Midbrain (tissue), 1 donor: Measurements from ENCODE around the gene RABGGTA.

Experiments used
- DNase-seq: peaks from one replicate; lab custom pipeline; 2025; lab: John Stamatoyannopoulos, UW

RABGGTA gene

GRCh38 chr14:24304019-24304387 is 32.6 kb upstream of the RABGGTA start:
- DNase-seq, result no peak

DNA sequence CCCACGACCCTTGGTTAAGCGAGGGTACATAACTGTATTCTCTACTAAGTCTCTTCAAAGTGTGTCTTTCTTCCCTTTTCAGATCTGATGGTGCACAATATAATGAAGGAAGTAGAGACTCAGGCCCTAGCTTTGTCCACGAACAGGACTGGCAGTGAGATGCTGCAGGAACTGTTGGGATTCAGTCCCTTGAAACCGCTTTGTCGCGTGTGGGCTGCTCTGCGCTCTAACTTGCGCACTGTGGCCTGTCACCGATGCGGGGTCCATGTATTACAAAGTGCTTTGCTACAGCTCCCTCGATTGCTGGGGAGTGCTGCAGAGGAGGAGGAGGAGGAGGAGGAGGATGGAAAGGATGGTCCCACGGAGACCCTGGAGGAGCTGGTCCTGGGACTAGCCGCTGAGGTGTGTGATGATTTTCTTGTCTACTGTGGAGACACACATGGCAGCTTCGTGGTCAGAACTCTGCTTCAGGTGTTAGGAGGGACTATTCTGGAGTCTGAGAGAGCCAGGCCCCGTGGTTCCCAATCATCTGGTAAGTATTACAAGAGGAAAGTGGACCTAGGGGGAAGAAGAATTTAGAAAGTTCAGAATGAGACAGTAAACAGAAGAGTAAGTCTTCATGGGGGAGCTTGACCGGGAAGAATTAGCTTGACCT is 29.1 kb upstream of the RABGGTA start:
- no peak for DNase-seq

GRCh38 chr14:24299255-24300191 is 28.1 kb upstream of the RABGGTA start, which contains the start of the genes DHRS1 and NOP9:
TSS of gene DHRS1 (minus strand) at chr14:24299780. CDS start at chr14:24299106, 674 bp downstream.
TSS of gene NOP9 (plus strand) at chr14:24299850. CDS start at chr14:24299955, 105 bp downstream.
- peak; percentile 92 for DNase-seq

- no peak for DNase-seq
Observed at GRCh38 chr14:24298892-24299254, 27.5 kb upstream of the RABGGTA start.

DNA sequence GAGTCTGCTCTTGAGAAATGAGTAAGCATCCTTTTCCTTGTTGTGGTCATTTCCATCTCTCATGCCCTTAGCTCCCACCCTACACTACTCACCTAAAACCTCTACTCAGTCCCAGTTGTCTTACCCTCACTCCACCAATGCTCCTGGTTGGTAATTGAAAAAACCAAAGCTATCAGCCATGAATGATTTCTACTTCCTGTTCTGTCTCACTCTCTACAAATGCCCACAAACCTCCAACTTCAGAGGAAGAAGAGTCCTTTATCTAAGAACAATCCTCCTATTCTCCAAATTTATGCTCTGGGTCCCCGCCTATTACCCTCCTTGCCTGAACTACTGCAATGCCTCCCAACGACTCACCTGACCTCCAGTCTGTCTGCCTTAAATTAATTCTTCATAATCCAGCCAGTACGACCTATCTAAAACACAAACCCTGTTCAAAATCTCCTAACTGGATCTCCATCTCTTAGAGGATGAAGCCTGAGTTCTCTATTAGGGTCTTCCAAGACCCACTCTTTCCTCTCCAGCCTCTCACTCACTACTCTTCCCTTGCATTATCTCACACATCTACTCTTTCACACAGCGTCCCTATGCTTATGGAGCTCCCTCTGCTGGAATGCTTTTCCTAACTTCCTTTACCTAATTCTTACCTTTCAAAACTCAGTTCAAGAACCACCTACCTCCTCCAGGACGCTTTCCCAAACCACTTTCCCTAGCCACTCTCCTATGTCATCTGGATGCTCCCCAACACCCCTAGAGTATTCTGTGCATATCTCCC is 26.0 kb upstream of the RABGGTA start:
- no peak for DNase-seq

GRCh38 chr14:24296341-24297157 is 25.2 kb upstream of the RABGGTA start:
- peak; percentile 37 for DNase-seq

GRCh38 chr14:24293525-24293924 is 22.1 kb upstream of the RABGGTA start:
- no peak for DNase-seq

DNA sequence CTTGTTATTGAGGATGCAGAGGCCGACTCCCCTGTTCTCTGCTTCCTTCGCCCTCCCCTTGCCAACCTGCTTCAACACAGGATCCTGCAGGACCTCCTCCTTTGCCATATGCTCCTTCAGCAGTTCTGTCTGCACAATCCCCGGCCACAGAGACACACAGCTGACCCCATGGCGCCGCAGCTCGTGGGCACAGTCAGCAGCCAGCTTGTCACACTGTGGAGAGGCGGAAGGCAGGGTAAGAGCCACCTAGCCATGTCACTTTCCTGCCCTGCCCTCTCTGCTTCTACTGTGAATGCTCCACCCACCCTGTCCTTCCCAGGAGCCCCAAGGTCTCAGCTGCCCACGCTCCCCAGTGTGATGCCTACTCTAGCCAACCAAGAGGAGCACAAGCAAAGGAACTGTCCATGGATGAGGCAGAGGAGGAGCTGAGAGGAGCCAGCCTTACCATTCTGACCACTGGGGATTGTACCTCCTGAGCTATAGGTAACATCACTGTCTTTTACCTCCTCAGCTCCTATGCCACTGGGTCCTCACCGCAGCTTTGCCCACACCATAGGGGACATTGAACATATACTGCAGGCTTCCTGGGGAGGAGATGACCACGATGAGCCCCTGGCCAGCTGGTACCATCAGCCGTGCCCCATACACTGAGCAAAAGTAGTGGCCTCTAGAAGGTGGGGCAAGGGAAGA is 20.9 kb upstream of the RABGGTA start:
- DNase-seq, result no peak

GRCh38 chr14:24291446-24292117 is 20.2 kb upstream of the RABGGTA start:
- DNase-seq, result no peak

DNA sequence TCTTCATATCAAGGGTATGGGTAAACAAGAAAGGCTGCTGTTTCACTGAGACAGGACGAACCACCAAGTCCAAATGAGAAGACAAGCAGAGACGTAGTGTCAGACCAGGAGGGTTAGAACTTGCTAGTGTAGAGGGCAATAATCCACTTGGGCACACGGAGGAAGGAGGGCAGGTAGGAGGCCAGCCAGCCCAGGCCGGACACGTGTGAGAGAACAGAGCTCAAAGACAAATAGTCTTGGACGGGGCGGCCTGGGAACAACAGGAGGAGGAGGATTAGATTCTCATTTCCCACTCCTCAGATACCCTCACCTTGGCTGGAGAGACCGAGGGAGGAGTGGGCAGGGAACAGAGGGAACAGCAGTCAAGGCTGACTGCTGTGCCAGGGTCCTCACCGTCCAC is 19.3 kb upstream of the RABGGTA start:
- DNase-seq, result no peak

- DNase-seq, result no peak
Observed at GRCh38 chr14:24289649-24290280, 18.4 kb upstream of the RABGGTA start.

DNA sequence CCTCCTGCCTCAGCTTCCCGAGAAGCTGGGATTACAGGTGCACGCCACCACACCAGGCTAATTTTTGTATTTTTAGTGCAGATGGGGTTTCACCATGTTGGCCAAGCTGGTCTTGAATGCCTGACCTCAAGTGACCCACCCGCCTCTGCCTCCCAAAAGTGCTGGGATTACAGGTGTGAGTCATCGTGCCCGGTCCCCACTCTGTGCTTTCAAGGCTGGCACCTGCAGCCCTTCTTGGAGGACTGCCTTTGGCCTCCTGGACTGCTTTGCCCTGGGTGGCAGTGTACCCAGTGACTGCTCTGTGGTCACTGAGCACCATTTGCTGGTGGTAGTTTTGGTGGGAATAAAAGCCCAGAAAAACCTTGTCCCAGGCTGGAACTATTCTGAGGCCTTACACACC is 15.6 kb upstream of the RABGGTA start:
- DNase-seq, result no peak

- no peak for DNase-seq
Observed at GRCh38 chr14:24285351-24285750, 14.0 kb upstream of the RABGGTA start.

DNA sequence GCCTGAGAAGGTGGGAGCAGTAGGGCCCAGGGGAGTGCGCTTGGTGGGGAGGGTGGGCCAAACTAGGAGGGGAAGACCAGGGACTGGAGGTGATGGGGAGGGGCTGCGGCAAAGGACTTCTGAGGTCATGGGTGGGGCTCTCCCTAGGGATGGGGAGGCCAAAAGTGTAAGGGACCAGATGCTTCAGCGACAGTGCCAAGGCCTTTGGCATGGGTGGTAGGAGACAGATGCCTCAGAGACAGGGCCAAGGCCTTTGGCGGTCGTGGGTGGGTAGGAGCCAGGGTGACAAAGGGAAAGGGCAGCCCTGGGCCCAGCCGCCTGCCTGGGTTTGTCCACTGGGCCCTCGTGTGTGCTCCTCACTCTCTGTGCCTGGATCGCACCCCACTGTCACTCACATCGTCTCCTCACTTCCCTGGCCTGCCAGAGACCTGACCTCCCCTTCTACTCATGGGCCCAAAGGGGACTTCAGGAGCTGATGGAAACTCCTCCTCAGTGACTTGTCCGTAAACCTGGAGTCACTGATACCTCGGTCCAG is 13.2 kb upstream of the RABGGTA start:
- DNase-seq, result no peak

DNA sequence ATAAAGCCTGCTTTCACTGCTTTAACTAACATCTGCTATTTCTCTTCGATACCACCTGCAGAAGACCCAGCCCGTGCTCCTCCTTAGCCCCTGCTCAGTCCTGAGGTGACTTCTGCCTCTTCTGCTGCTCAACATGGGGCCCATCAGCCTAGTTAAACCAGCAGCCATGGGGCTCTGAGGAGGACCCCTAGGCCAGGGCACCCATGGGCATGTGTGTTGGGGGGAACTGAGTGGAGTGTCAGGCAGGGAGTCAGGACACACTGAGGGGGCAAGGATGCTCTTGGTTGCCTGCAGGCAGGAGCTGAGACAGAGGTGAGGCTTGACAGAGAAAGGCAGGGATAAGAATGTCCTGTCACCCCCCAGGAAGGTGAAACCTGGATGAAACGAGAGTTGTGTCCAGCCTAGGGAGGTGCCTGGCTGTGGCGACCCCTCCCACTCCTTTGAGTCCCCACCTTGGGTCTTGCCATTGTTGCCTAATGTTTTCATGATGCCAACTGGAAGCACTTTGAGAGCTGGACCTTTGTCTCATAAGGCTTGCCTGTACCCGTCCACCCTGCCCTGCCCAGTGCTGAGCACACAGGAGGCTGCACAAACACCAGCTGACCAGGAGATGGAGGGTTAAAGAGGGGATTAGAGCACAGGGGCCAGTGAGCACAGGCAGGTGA is 12.5 kb upstream of the RABGGTA start:
- no peak for DNase-seq

- DNase-seq, result no peak
Observed at GRCh38 chr14:24282736-24283135, 11.3 kb upstream of the RABGGTA start.

- no peak for DNase-seq
Observed at GRCh38 chr14:24281636-24282035, 10.2 kb upstream of the RABGGTA start.

DNA sequence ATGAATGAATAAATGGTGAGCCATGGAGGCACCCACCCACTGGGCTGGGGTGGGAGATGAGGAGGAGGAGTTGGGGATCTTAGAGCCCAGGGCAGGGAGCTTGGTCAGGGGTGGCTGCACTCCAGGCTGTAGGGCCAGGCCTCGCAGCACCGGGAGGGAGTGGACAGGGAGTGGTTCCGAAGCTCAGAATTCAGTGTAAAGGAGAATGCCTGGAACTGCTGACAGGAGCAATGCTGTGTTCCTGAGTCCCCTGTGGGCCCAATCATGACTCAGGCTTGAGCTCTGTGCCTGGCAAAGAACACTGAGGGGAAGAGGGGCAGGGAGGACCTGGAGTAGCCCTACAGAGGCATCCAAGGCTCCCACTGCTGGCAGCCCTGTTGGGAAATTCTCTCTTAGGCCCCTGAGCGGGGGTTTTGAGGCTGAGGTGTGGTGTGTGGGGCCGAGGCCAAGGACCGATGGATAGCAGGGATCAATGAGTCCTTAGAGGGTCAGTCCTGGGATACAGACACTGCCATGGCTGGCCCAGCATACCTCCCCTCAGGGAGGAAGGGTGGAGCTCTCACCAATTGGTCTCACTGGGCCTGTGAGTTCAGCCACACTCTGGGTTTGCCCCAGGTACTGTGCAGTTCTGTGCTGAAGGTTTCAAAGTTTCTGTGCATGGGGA is 9.5 kb upstream of the RABGGTA start:
- DNase-seq, result no peak
